ENCODE results near the gene SNORC.
"Not testable (repeated sequence)": the region's sequence is repeated elsewhere in the genome, so short reads cannot be mapped to it uniquely, and the experiment has no call there.

The SNORC gene

GRCh38 chr2:232870018-232870765 is at the start of gene SNORC:
Gene SNORC (plus strand): TSS chr2:232870264. CDS start chr2:232870342, 78 bp downstream.
- Histone ChIP-seq H3K4me3 (no peak within 1 kb of the TSS), H3K27ac (peak within 1 kb of the TSS in 2 of 21 experiments; percentile 9 to 31)

GRCh38 chr2:232829988-232830387 is 40.1 kb upstream of the SNORC start:
- H3K4me3 ChIP-seq = no peak overlapping the region
- no peak overlapping the region for H3K27ac ChIP-seq

- Histone ChIP-seq H3K4me3 (no peak overlapping the region), H3K27ac (no peak overlapping the region)
These were observed 38.6 kb upstream of the SNORC start for GRCh38 chr2:232831496-232831895.

- no peak overlapping the region for H3K27ac ChIP-seq
These were observed 36.2 kb upstream of the SNORC start for GRCh38 chr2:232833830-232834229.

GRCh38 chr2:232835687-232836208 is 34.3 kb upstream of the SNORC start:
- no peak overlapping the region for H3K27ac ChIP-seq
- H3K4me3 ChIP-seq = no peak overlapping the region

More at GRCh38 chr2:232833830-232834229, 36.2 kb upstream of the SNORC start:
- H3K4me3 ChIP-seq = no peak overlapping the region

- H3K27ac ChIP-seq = peak overlapping the region in 3 of 21 experiments; percentile 12 to 65 (median 55)
- no peak overlapping the region for H3K4me3 ChIP-seq
These were observed 33.1 kb upstream of the SNORC start for GRCh38 chr2:232836934-232837333.

- peak overlapping the region in 7 of 21 experiments; percentile 10 to 65 (median 31) for H3K27ac ChIP-seq
- H3K4me3 ChIP-seq = no peak overlapping the region
These were observed 31.6 kb upstream of the SNORC start for GRCh38 chr2:232838406-232838874.

GRCh38 chr2:232839411-232840079 is 30.5 kb upstream of the SNORC start:
- peak overlapping the region in 4 of 21 experiments; percentile 10 to 65 (median 46) for H3K27ac ChIP-seq
- H3K4me3 ChIP-seq = no peak overlapping the region

GRCh38 chr2:232842689-232843088 is 27.4 kb upstream of the SNORC start:
- no peak overlapping the region for H3K27ac ChIP-seq
- H3K4me3 ChIP-seq = no peak overlapping the region

GRCh38 chr2:232843834-232844233 is 26.2 kb upstream of the SNORC start:
- Histone ChIP-seq H3K27ac (no peak overlapping the region), H3K4me3 (no peak overlapping the region)

- Histone ChIP-seq H3K4me3 (no peak overlapping the region), H3K27ac (no peak overlapping the region)
These were observed 24.0 kb upstream of the SNORC start for GRCh38 chr2:232846055-232846454.

- no peak overlapping the region for H3K27ac ChIP-seq
- H3K4me3 ChIP-seq = no peak overlapping the region
These were observed 20.0 kb upstream of the SNORC start for GRCh38 chr2:232850039-232850438.

- not testable (repeated sequence) for H3K27ac ChIP-seq, H3K4me3 ChIP-seq
These were observed 18.0 kb upstream of the SNORC start for GRCh38 chr2:232852081-232852480.

GRCh38 chr2:232852676-232853075 is 17.4 kb upstream of the SNORC start:
- Histone ChIP-seq H3K27ac (no peak overlapping the region), H3K4me3 (no peak overlapping the region)

- H3K27ac ChIP-seq = no peak overlapping the region
- H3K4me3 ChIP-seq = no peak overlapping the region
These were observed 16.0 kb upstream of the SNORC start for GRCh38 chr2:232854082-232854481.

- Histone ChIP-seq H3K27ac (no peak overlapping the region), H3K4me3 (no peak overlapping the region)
These were observed 12.9 kb upstream of the SNORC start for GRCh38 chr2:232857158-232857563.

- Histone ChIP-seq H3K4me3 (no peak overlapping the region), H3K27ac (no peak overlapping the region)
These were observed 10.6 kb upstream of the SNORC start for GRCh38 chr2:232859385-232859916.

GRCh38 chr2:232860593-232861241 is 9.3 kb upstream of the SNORC start:
- Histone ChIP-seq H3K4me3 (no peak overlapping the region), H3K27ac (no peak overlapping the region)

GRCh38 chr2:232861353-232861752 is 8.7 kb upstream of the SNORC start:
- Histone ChIP-seq H3K4me3 (no peak overlapping the region), H3K27ac (no peak overlapping the region)

- H3K4me3 ChIP-seq = no peak overlapping the region
- no peak overlapping the region for H3K27ac ChIP-seq
These were observed 6.1 kb upstream of the SNORC start for GRCh38 chr2:232863996-232864395.
